ENCODE data around the gene C1orf232. TPM values are rescaled to one million over a fixed set of nuclear protein-coding genes. Genes with fewer than 3 reads are reported as not detected.

C1orf232 gene
- total and polyA plus RNA-seq, 2 experiments from 2014 or later = not detected

DNA sequence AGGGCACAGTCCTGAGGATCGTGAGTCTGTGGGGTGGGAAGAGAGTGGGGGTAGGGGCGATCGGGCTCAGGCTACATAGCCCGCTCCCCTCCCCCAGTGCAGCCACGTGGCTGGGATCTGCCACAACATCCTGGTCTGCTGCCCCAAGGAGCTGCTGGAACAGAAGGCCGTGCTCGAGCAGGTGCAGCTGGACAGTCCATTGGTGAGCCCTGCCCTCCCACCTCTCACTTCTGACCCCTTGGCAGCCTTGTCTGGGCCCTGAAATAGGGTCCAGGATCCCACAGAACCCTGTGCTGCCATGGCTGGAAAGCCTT lies 13.6 kb upstream of the C1orf232 start:
- Histone ChIP-seq H3K4me1 (ENCODE audit: insufficient read depth) (no peaks in the 10 kb centered on the region), H3K79me2 (replicated peaks; ENCODE audit: insufficient read depth) (no peaks in the 10 kb centered on the region), H3K4me2 (no peak overlapping the region), H3K27me3 (ENCODE audit: insufficient read depth) (no peaks in the 10 kb centered on the region), H2AFZ (no peak overlapping the region), H3K27ac (ENCODE audit: low read depth) (no peak overlapping the region), H3K4me3 (no peak overlapping the region), H3K36me3 (ENCODE audit: insufficient read depth) (no peaks in the 10 kb centered on the region), H3F3A (replicated peaks; ENCODE audit: low read depth) (no peaks in the 10 kb centered on the region), H4K20me1 (replicated peaks; ENCODE audit: insufficient read depth) (no peaks in the 10 kb centered on the region), H3K9me2 (ENCODE audit: insufficient read depth) (no peaks in the 10 kb centered on the region)
- no peak for DNase-seq (ENCODE audit: low spot score)
- Mint-ChIP-seq H3K27me3 (ENCODE audit: insufficient read depth, low read depth, poor library complexity) (peaks cover 8% of the 10 kb centered on the region), H3K27ac (no peak overlapping the region), H3K36me3 (ENCODE audit: low read depth) (peaks cover 10% of the 10 kb centered on the region), H3K9me3 (no peaks in the 10 kb centered on the region), H3K4me1 (peaks cover 9% of the 10 kb centered on the region; the same call in 2 of the 3 replicates), H3K4me3 (no peak overlapping the region)
- TF ChIP-seq, protein P1, sequence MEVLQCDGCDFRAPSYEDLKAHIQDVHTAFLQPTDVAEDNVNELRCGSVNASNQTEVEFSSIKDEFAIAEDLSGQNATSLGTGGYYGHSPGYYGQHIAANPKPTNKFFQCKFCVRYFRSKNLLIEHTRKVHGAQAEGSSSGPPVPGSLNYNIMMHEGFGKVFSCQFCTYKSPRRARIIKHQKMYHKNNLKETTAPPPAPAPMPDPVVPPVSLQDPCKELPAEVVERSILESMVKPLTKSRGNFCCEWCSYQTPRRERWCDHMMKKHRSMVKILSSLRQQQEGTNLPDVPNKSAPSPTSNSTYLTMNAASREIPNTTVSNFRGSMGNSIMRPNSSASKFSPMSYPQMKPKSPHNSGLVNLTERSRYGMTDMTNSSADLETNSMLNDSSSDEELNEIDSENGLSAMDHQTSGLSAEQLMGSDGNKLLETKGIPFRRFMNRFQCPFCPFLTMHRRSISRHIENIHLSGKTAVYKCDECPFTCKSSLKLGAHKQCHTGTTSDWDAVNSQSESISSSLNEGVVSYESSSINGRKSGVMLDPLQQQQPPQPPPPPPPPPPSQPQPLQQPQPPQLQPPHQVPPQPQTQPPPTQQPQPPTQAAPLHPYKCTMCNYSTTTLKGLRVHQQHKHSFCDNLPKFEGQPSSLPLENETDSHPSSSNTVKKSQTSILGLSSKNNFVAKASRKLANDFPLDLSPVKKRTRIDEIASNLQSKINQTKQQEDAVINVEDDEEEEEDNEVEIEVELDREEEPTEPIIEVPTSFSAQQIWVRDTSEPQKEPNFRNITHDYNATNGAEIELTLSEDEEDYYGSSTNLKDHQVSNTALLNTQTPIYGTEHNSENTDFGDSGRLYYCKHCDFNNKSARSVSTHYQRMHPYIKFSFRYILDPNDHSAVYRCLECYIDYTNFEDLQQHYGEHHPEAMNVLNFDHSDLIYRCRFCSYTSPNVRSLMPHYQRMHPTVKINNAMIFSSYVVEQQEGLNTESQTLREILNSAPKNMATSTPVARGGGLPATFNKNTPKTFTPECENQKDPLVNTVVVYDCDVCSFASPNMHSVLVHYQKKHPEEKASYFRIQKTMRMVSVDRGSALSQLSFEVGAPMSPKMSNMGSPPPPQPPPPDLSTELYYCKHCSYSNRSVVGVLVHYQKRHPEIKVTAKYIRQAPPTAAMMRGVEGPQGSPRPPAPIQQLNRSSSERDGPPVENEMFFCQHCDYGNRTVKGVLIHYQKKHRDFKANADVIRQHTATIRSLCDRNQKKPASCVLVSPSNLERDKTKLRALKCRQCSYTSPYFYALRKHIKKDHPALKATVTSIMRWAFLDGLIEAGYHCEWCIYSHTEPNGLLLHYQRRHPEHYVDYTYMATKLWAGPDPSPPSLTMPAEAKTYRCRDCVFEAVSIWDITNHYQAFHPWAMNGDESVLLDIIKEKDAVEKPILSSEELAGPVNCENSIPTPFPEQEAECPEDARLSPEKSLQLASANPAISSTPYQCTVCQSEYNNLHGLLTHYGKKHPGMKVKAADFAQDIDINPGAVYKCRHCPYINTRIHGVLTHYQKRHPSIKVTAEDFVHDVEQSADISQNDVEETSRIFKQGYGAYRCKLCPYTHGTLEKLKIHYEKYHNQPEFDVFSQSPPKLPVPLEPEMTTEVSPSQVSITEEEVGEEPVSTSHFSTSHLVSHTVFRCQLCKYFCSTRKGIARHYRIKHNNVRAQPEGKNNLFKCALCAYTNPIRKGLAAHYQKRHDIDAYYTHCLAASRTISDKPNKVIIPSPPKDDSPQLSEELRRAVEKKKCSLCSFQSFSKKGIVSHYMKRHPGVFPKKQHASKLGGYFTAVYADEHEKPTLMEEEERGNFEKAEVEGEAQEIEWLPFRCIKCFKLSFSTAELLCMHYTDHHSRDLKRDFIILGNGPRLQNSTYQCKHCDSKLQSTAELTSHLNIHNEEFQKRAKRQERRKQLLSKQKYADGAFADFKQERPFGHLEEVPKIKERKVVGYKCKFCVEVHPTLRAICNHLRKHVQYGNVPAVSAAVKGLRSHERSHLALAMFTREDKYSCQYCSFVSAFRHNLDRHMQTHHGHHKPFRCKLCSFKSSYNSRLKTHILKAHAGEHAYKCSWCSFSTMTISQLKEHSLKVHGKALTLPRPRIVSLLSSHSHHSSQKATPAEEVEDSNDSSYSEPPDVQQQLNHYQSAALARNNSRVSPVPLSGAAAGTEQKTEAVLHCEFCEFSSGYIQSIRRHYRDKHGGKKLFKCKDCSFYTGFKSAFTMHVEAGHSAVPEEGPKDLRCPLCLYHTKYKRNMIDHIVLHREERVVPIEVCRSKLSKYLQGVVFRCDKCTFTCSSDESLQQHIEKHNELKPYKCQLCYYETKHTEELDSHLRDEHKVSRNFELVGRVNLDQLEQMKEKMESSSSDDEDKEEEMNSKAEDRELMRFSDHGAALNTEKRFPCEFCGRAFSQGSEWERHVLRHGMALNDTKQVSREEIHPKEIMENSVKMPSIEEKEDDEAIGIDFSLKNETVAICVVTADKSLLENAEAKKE (CRISPR knock-in tag; IDR thresholded peaks at IDR 0.05) = no peak
- TF ChIP-seq, protein P2, sequence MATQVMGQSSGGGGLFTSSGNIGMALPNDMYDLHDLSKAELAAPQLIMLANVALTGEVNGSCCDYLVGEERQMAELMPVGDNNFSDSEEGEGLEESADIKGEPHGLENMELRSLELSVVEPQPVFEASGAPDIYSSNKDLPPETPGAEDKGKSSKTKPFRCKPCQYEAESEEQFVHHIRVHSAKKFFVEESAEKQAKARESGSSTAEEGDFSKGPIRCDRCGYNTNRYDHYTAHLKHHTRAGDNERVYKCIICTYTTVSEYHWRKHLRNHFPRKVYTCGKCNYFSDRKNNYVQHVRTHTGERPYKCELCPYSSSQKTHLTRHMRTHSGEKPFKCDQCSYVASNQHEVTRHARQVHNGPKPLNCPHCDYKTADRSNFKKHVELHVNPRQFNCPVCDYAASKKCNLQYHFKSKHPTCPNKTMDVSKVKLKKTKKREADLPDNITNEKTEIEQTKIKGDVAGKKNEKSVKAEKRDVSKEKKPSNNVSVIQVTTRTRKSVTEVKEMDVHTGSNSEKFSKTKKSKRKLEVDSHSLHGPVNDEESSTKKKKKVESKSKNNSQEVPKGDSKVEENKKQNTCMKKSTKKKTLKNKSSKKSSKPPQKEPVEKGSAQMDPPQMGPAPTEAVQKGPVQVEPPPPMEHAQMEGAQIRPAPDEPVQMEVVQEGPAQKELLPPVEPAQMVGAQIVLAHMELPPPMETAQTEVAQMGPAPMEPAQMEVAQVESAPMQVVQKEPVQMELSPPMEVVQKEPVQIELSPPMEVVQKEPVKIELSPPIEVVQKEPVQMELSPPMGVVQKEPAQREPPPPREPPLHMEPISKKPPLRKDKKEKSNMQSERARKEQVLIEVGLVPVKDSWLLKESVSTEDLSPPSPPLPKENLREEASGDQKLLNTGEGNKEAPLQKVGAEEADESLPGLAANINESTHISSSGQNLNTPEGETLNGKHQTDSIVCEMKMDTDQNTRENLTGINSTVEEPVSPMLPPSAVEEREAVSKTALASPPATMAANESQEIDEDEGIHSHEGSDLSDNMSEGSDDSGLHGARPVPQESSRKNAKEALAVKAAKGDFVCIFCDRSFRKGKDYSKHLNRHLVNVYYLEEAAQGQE (IDR thresholded peaks at IDR 0.05; ENCODE audit: unreplicated experiment) = no peak
- TF ChIP-seq, protein P3, sequence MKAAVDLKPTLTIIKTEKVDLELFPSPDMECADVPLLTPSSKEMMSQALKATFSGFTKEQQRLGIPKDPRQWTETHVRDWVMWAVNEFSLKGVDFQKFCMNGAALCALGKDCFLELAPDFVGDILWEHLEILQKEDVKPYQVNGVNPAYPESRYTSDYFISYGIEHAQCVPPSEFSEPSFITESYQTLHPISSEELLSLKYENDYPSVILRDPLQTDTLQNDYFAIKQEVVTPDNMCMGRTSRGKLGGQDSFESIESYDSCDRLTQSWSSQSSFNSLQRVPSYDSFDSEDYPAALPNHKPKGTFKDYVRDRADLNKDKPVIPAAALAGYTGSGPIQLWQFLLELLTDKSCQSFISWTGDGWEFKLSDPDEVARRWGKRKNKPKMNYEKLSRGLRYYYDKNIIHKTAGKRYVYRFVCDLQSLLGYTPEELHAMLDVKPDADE (IDR thresholded peaks at IDR 0.05) = no peak
- TF ChIP-seq EZH2phosphoT487 (IDR thresholded peaks at IDR 0.05; ENCODE audit: unreplicated experiment) = no peak
- ATAC-seq = no peak
